GM10266 (cell line): Measurements from ENCODE around the gene PDSS2.

Experiments used
- DNase-seq: peaks from one replicate; pipeline ENCODE4 v3.0.0; 2012; ENCODE audit errors: extremely low spot score
- CTCF ChIP-seq: IDR thresholded peaks from 2 replicates; pipeline ENCODE4 v1.5.1; 2012; ENCODE audit warnings: mild to moderate bottlenecking, low read depth; ENCODE audit not compliant: control insufficient read depth, insufficient read depth; ENCODE audit errors: missing control alignments

Gene PDSS2

GRCh38 chr6:107231243-107231642 lies 228.1 kb downstream of the PDSS2 start:
- no peak for DNase-seq
- TF ChIP-seq CTCF: no peak

GRCh38 chr6:107230448-107230847 lies 228.9 kb downstream of the PDSS2 start:
- TF ChIP-seq CTCF: no peak
- no peak for DNase-seq

- DNase-seq: no peak
- no peak for TF ChIP-seq CTCF
Measured at GRCh38 chr6:107230024-107230423, 229.3 kb downstream of the PDSS2 start.

- no peak for TF ChIP-seq CTCF
Measured at GRCh38 chr6:107228754-107229153, 230.6 kb downstream of the PDSS2 start.

GRCh38 chr6:107221519-107221918 lies 237.8 kb downstream of the PDSS2 start:
- no peak for TF ChIP-seq CTCF

More at GRCh38 chr6:107228754-107229153, 230.6 kb downstream of the PDSS2 start:
- no peak for DNase-seq

GRCh38 chr6:107219851-107220250 lies 239.5 kb downstream of the PDSS2 start:
- DNase-seq: no peak
- TF ChIP-seq CTCF: no peak

More at GRCh38 chr6:107221519-107221918, 237.8 kb downstream of the PDSS2 start:
- DNase-seq: no peak

GRCh38 chr6:107218142-107218541 lies 241.2 kb downstream of the PDSS2 start:
- no peak for DNase-seq
- TF ChIP-seq CTCF: no peak

GRCh38 chr6:107217248-107217647 lies 242.1 kb downstream of the PDSS2 start:
- no peak for TF ChIP-seq CTCF
- DNase-seq: no peak
